ENCODE results near the gene SOS2.
A peak's percentile ranks its signal among the peaks of the same experiment; 100 is the strongest.
"Not testable (repeated sequence)": the region's sequence is repeated elsewhere in the genome, so short reads cannot be mapped to it uniquely, and the experiment has no call there.

Gene SOS2

GRCh38 chr14:50225067-50225973 is 6.1 kb downstream of the SOS2 start:
- no peak for DNase-seq

- DNase-seq: no peak
Observed at GRCh38 chr14:50222055-50222613, 9.2 kb downstream of the SOS2 start.

GRCh38 chr14:50218501-50218900 is 12.9 kb downstream of the SOS2 start:
- no peak for DNase-seq

GRCh38 chr14:50215416-50215815 is 16.0 kb downstream of the SOS2 start:
- no peak for DNase-seq

GRCh38 chr14:50213795-50214194 is 17.6 kb downstream of the SOS2 start:
- DNase-seq: no peak

GRCh38 chr14:50212726-50213125 is 18.7 kb downstream of the SOS2 start:
- no peak for DNase-seq

GRCh38 chr14:50210074-50210473 is 21.3 kb downstream of the SOS2 start:
- DNase-seq: no peak

- no peak for DNase-seq
Observed at GRCh38 chr14:50198499-50198898, 32.9 kb downstream of the SOS2 start.

- DNase-seq: peak; percentile 3
Observed at GRCh38 chr14:50191499-50191898, 39.9 kb downstream of the SOS2 start.

GRCh38 chr14:50186107-50186506 is 45.3 kb downstream of the SOS2 start:
- no peak for DNase-seq

- DNase-seq: no peak
Observed at GRCh38 chr14:50173891-50174290, 57.5 kb downstream of the SOS2 start.

GRCh38 chr14:50171895-50172294 is 59.5 kb downstream of the SOS2 start:
- no peak for DNase-seq

GRCh38 chr14:50167381-50167780 is 64.0 kb downstream of the SOS2 start:
- DNase-seq: not testable (repeated sequence)

- DNase-seq: no peak
Observed at GRCh38 chr14:50156111-50156510, 75.3 kb downstream of the SOS2 start.

GRCh38 chr14:50148799-50149198 is 82.6 kb downstream of the SOS2 start:
- DNase-seq: no peak

GRCh38 chr14:50139192-50139591 is 92.2 kb downstream of the SOS2 start:
- no peak for DNase-seq

GRCh38 chr14:50127802-50128201 is 103.6 kb downstream of the SOS2 start:
- no peak for DNase-seq

- no peak for DNase-seq
Observed at GRCh38 chr14:50123062-50123461, 108.3 kb downstream of the SOS2 start.

GRCh38 chr14:50122291-50122690 is 109.1 kb downstream of the SOS2 start:
- no peak for DNase-seq

- no peak for DNase-seq
Observed at GRCh38 chr14:50121486-50121885, 109.9 kb downstream of the SOS2 start.

GRCh38 chr14:50117456-50117855 is 113.9 kb downstream of the SOS2 start:
- no peak for DNase-seq

GRCh38 chr14:50116966-50117365 is 114.4 kb downstream of the SOS2 start:
- DNase-seq: peak; percentile 10

- peak; percentile 98 for DNase-seq
Observed at GRCh38 chr14:50116181-50116956, 115.0 kb downstream of the SOS2 start, which contains the start of gene VCPKMT. Gene VCPKMT, minus strand, starts transcription at chr14:50116572. Its CDS starts 20 bp downstream, at chr14:50116552.

All from suppressor macrophage treated with lipopolysaccharide for 4 hours (primary cell).